ENCODE data around the gene TRMU.

Gene TRMU

DNA sequence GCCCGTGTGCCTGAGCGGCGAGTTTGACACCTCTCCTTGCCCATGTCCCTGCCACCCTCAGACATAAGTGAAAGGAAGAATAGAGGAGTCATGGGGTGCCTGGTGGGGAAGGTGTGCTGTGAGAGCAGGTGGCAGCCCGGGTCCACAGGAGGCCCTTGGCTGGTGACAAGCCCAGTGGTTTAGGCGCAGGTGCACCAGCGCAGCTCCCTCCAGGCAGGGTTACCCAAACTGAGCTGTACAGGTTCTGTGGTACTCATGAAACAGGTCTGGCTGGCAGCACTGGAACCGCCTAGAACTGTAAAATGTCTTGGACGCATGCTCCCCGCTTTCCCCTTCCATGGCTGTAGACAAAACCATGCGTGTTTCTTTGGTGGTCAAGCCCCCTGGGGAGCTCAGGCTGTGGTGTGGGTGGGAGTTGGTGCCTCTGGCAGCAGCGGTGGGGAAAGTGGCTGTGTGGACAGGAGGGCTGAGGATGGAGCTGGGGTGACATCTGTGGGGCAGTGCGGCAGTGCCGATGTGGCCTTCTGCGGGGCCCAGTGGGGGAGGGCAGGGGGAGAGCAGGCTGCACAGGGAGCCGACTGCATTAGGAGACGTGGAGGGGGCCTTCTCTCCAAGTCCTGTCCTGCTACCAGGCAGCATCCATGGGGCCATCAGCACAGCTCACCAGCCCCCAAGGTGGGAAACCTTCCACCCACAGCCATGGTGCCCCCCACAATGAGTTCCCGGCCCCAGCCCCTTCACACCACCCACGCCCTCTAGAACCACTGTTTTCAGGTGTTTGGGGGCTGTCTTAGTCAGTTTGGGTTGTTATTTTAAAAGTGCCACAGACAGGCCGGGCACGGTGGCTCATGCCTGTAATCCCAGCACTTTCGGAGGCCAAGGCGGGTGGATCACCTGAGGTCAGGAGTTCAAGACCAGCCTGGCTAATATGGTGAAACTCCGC is 44.4 kb upstream of the TRMU start:
- TF ChIP-seq EP300 (IDR thresholded peaks at IDR 0.05; ENCODE audit: borderline replicate concordance): no peak
- no peak for TF ChIP-seq TCF12 (IDR thresholded peaks at IDR 0.05; ENCODE audit: low read depth)
- no peak for TF ChIP-seq RAD21 (IDR thresholded peaks at IDR 0.05; ENCODE audit: low read depth)
- TF ChIP-seq TAF1 (IDR thresholded peaks at IDR 0.05; ENCODE audit: low read depth): no peak
- TF ChIP-seq YY1 (IDR thresholded peaks at IDR 0.05; ENCODE audit: low read depth): no peak
- TF ChIP-seq FOXM1 (IDR thresholded peaks at IDR 0.05; ENCODE audit: borderline replicate concordance, low read depth): no peak
- TF ChIP-seq REST (IDR thresholded peaks at IDR 0.05; ENCODE audit: low read depth): no peak
- TF ChIP-seq CREB1 (IDR thresholded peaks at IDR 0.05; ENCODE audit: low read depth): no peak
- no peak for TF ChIP-seq ZBTB7A (IDR thresholded peaks at IDR 0.05; ENCODE audit: low read depth)
- TF ChIP-seq, protein P1, sequence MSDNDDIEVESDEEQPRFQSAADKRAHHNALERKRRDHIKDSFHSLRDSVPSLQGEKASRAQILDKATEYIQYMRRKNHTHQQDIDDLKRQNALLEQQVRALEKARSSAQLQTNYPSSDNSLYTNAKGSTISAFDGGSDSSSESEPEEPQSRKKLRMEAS (IDR thresholded peaks at IDR 0.05): no peak
- no peak for TF ChIP-seq USF1 (IDR thresholded peaks at IDR 0.05)

GRCh38 chr22:46292173-46292572 is 43.3 kb upstream of the TRMU start:
- TF ChIP-seq ZBTB7A (IDR thresholded peaks at IDR 0.05; ENCODE audit: low read depth) (no peak), FOXM1 (IDR thresholded peaks at IDR 0.05; ENCODE audit: borderline replicate concordance, low read depth) (no peak), TAF1 (IDR thresholded peaks at IDR 0.05; ENCODE audit: low read depth) (no peak), CEBPB (IDR thresholded peaks at IDR 0.05) (no peak), USF1 (IDR thresholded peaks at IDR 0.05) (no peak), RAD21 (IDR thresholded peaks at IDR 0.05; ENCODE audit: low read depth) (no peak), TEAD4 (IDR thresholded peaks at IDR 0.05) (no peak), EP300 (IDR thresholded peaks at IDR 0.05; ENCODE audit: borderline replicate concordance) (no peak), NFIC (IDR thresholded peaks at IDR 0.05) (no peak), TCF12 (IDR thresholded peaks at IDR 0.05; ENCODE audit: low read depth) (no peak), CREB1 (IDR thresholded peaks at IDR 0.05; ENCODE audit: low read depth) (no peak), YY1 (IDR thresholded peaks at IDR 0.05; ENCODE audit: low read depth) (no peak), EGR1 (IDR thresholded peaks at IDR 0.05) (no peak), REST (IDR thresholded peaks at IDR 0.05; ENCODE audit: low read depth) (no peak)
- TF ChIP-seq, protein P1 (IDR thresholded peaks at IDR 0.05): no peak

GRCh38 chr22:46292732-46293131 is 42.8 kb upstream of the TRMU start:
- TF ChIP-seq TCF12 (IDR thresholded peaks at IDR 0.05; ENCODE audit: low read depth): no peak
- no peak for TF ChIP-seq RAD21 (IDR thresholded peaks at IDR 0.05; ENCODE audit: low read depth)
- no peak for TF ChIP-seq YY1 (IDR thresholded peaks at IDR 0.05; ENCODE audit: low read depth)

- no peak for TF ChIP-seq USF1 (IDR thresholded peaks at IDR 0.05)
- no peak for TF ChIP-seq NFIC (IDR thresholded peaks at IDR 0.05)
- no peak for TF ChIP-seq RAD21 (IDR thresholded peaks at IDR 0.05; ENCODE audit: low read depth)
- TF ChIP-seq, protein P1 (IDR thresholded peaks at IDR 0.05): no peak
- TF ChIP-seq TAF1 (IDR thresholded peaks at IDR 0.05; ENCODE audit: low read depth): no peak
- TF ChIP-seq EP300 (IDR thresholded peaks at IDR 0.05; ENCODE audit: borderline replicate concordance): no peak
- TF ChIP-seq TEAD4 (IDR thresholded peaks at IDR 0.05): no peak
- no peak for TF ChIP-seq CEBPB (IDR thresholded peaks at IDR 0.05)
- no peak for TF ChIP-seq ZBTB7A (IDR thresholded peaks at IDR 0.05; ENCODE audit: low read depth)
- TF ChIP-seq REST (IDR thresholded peaks at IDR 0.05; ENCODE audit: low read depth): no peak
- TF ChIP-seq TCF12 (IDR thresholded peaks at IDR 0.05; ENCODE audit: low read depth): no peak
- TF ChIP-seq YY1 (IDR thresholded peaks at IDR 0.05; ENCODE audit: low read depth): no peak
- TF ChIP-seq CREB1 (IDR thresholded peaks at IDR 0.05; ENCODE audit: low read depth): no peak
- no peak for TF ChIP-seq EGR1 (IDR thresholded peaks at IDR 0.05)
- no peak for TF ChIP-seq FOXM1 (IDR thresholded peaks at IDR 0.05; ENCODE audit: borderline replicate concordance, low read depth)
Observed at GRCh38 chr22:46293577-46294260, 41.8 kb upstream of the TRMU start.

All from Ishikawa (cell line).